Prostate gland (tissue), 2 donors: ENCODE results near the gene TRMT11.

ENCODE experiments used
- CTCF ChIP-seq, 4 experiments: fragments of 200-600 bp in 2 of 4; fragments of 450-650 bp in 2 of 4; sonication (generic) in 2 of 4; IDR thresholded peaks; 1 replicate in 3 of 4; 2 replicates in 1 of 4; pipeline ENCODE4 v1.5.1; 2016 to 2019; ENCODE audit warnings: antibody characterized with exemption in 4 of 4, mild to moderate bottlenecking in 2 of 4, moderate library complexity in 2 of 4
- POLR2A ChIP-seq: fragments of 450-650 bp; IDR thresholded peaks from one replicate; pipeline ENCODE4 v1.6.1; 2016; ENCODE audit warnings: antibody characterized with exemption, mild to moderate bottlenecking
- POLR2AphosphoS5 ChIP-seq: sonication (generic); formaldehyde crosslinking; IDR thresholded peaks from one replicate; pipeline ENCODE4 v1.6.1; 2017; ENCODE audit warnings: antibody characterized with exemption

GRCh38 chr6:125988280-125988679, 1.9 kb downstream of the TRMT11 start:
- no peak for TF ChIP-seq CTCF (IDR thresholded peaks at IDR 0.05)
- no peak for TF ChIP-seq POLR2AphosphoS5
- TF ChIP-seq POLR2A = no peak
